ENCODE data around the gene BTBD9.

DNA sequence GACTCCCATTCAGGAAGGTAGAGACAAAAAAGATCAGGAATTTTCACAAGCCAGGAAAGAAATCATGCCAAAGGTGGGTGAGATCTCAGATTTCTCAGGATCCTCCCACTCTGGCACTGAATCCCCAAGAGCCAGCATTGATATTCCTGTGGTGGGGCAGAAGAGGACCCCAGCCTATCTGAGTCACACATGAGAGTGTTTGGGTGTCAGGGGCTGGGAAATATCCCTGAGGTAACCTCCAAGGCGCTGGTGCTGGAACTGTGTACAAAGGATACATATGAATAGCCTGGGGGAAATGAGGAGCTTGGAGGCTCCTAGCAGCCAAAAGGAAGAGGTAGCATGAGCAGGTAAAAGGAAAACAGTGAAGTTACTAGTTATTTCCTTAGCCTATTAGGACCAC lies 369.4 kb downstream of the BTBD9 start:
- TF ChIP-seq EZH2 (IDR thresholded peaks at IDR 0.05; ENCODE audit: low read depth) = no peak
- TF ChIP-seq CTCF (conservative IDR thresholded peaks at IDR 0.05) = no peak

Data from PC-9 (cell line).